Activated CD8-positive, alpha-beta memory T cell treated with anti-CD3 and anti-CD28 coated beads for 24 hours (primary cell): Measurements from ENCODE around the gene EHMT1.

Experiments
- DNase-seq: peaks from one replicate; pipeline ENCODE4 v3.0.0-alpha.2; 2020

The EHMT1 gene

GRCh38 chr9:137618105-137619067 lies at the start of gene EHMT1:
Gene EHMT1 (plus strand): TSS chr9:137619005. CDS start chr9:137619029, 24 bp downstream.
- peak; percentile 98 for DNase-seq

GRCh38 chr9:137569609-137570203 lies 49.1 kb upstream of the EHMT1 start:
- DNase-seq = no peak

GRCh38 chr9:137570566-137570965 lies 48.2 kb upstream of the EHMT1 start:
- no peak for DNase-seq

GRCh38 chr9:137574192-137574591 lies 44.6 kb upstream of the EHMT1 start:
- no peak for DNase-seq

GRCh38 chr9:137575364-137575715 lies 43.5 kb upstream of the EHMT1 start:
- DNase-seq = no peak

- DNase-seq = no peak
These were observed 42.9 kb upstream of the EHMT1 start for GRCh38 chr9:137575716-137576411.

- DNase-seq = peak; percentile 99
These were observed 40.1 kb upstream of the EHMT1 start, which contains the start of gene DPH7 for GRCh38 chr9:137578518-137579258. Gene DPH7 (minus strand): TSS chr9:137578925. CDS start chr9:137578777, 148 bp downstream.

GRCh38 chr9:137579259-137579604 lies 39.6 kb upstream of the EHMT1 start:
- no peak for DNase-seq

GRCh38 chr9:137580209-137580953 lies 38.4 kb upstream of the EHMT1 start:
- DNase-seq = no peak

GRCh38 chr9:137580954-137581322 lies 37.9 kb upstream of the EHMT1 start:
- DNase-seq = no peak

- no peak for DNase-seq
These were observed 37.2 kb upstream of the EHMT1 start for GRCh38 chr9:137581361-137582285.

GRCh38 chr9:137582286-137582860 lies 36.4 kb upstream of the EHMT1 start:
- no peak for DNase-seq

- DNase-seq = no peak
These were observed 35.5 kb upstream of the EHMT1 start for GRCh38 chr9:137583347-137583746.

- no peak for DNase-seq
These were observed 34.8 kb upstream of the EHMT1 start for GRCh38 chr9:137583957-137584356.

GRCh38 chr9:137586854-137587253 lies 32.0 kb upstream of the EHMT1 start:
- no peak for DNase-seq

- no peak for DNase-seq
These were observed 30.5 kb upstream of the EHMT1 start for GRCh38 chr9:137588311-137588710.

GRCh38 chr9:137588891-137589290 lies 29.9 kb upstream of the EHMT1 start:
- DNase-seq = no peak

GRCh38 chr9:137589441-137590122 lies 29.2 kb upstream of the EHMT1 start:
- no peak for DNase-seq

- DNase-seq = no peak
These were observed 28.7 kb upstream of the EHMT1 start for GRCh38 chr9:137590123-137590468.
